CD4-positive, alpha-beta T cell treated with Interleukin-6 at 100 ng/mL for 8 hours (primary cell): Measurements from ENCODE around the gene MTMR8.

Experiments
- DNase-seq: peaks from one replicate; pipeline ENCODE4 v3.0.0-alpha.2; 2020; ENCODE audit warnings: mixed read lengths, low spot score

The MTMR8 gene

DNA sequence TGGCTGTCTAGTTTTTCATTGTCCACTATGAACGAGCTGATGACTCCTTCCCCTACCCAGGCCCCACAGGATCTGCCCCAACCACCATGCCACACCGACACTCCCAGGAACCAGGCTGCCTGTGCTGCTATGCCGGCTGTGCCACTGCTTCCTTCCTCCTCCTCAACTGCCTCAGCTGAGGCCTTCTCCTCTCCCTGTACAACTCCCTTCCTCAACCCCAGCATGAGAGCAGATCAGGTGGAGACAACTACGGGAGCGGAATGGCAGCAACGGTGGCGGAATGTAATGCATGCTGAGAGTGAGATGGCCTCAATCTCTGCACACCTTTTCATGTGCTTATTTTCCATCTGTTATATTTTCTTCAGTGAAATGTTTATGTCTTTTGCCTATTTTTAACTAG, 88.5 kb downstream of the MTMR8 start:
- DNase-seq, result no peak

DNA sequence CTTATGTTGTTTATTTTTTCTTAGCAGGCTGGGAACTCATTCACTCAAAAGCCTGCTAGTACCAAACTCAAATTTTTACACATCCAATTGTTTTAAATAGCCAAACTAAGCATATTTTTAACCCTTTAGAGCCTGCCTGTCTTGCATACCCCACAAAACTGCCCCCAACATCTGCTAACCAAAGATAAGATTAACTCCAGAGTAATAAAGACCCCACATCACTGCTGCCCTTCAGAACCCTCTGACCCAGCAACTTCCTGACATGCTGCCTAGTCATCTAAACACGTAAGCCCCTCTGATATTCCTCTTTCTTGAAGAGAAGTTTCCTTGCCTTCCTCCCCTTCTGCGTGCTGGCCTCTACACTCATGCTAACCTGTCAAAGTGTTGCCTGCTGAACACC, 104.1 kb downstream of the MTMR8 start:
- no peak for DNase-seq

- no peak for DNase-seq
These were observed 130.0 kb downstream of the MTMR8 start for GRCh38 chrX:64265265-64265664.

DNA sequence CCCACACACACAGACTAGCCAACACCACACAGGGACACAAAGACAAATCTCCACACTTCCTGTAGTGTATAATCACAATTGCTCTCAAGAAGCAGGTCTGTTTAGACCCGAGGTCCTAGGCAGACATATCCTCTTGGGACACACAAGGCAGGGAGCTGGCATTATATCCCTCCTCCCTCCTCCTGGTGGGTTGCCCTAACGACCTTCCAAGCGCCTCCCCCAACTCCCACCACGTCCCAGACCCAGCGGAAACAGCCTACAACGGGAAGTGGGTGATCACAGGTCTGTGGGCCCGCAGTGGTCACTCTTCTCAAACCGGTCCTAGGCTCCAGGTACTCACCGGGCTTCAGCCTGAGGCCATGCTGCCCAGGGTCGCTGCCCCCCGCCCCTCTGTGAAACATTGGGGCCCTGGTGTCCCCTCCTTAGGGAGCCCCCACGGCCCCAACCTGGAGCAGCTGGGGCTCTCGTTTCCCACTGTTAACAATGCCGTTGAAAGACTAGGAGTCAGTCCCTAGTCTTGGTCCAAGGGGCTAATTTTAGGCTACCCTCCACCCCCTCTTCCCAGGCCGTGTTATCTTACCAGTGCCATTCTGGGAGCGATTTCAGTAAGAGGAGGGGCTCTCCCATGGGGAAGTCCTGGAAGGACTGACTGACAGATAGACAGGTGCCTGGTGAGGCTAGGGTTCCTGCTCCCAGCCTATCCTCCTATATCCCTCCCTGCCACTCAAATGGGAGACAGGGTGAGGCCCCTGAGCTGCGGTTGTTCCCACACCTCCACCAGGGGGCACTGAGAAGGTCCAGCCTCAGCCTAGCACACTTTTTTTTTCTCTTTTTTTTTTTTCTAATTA, 164.9 kb downstream of the MTMR8 start, which contains the start of gene ASB12:
ASB12 (minus strand) TSS at position 485 of the 848 bp plus-strand sequence. CDS start 4,957 bp downstream, outside the sequence.
- DNase-seq, result no peak

DNA sequence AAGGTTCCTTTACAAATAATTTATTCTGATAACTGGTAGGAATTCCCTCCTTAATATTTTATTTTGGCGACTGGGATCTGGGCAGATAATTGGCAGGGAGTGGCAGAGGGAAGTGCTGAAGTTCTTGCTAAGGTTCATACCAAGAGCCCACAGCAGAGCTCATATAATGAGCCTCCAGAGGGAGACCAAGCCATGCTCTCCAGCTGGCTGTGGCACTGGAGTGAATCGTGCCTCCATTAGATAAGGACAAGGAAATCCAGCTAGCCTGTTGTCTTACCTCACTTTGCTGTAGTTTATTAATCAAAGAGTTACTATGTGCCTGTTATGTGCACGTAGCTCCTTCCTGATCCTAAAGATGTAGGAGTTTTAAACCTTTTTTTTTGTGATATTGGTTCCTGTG, 166.1 kb downstream of the MTMR8 start:
- no peak for DNase-seq
